GM18867 (cell line): Measurements from ENCODE around the gene ARHGEF16.

Experiments used
- ATAC-seq: cut with Tn5 transposase; IDR thresholded peaks from one replicate; pipeline ENCODE4 v1.9.1; 2021; ENCODE audit warnings: mild to moderate bottlenecking, moderate library complexity; ENCODE audit not compliant: unreplicated experiment

ARHGEF16 gene

GRCh38 chr1:3479511-3480368 is 25.3 kb downstream of the ARHGEF16 start:
- ATAC-seq = no peak

GRCh38 chr1:3480369-3480719 is 25.9 kb downstream of the ARHGEF16 start:
- no peak for ATAC-seq

GRCh38 chr1:3481046-3481445 is 26.6 kb downstream of the ARHGEF16 start:
- no peak for ATAC-seq

GRCh38 chr1:3481836-3482375 is 27.4 kb downstream of the ARHGEF16 start:
- ATAC-seq = no peak

- ATAC-seq = no peak
Measured at GRCh38 chr1:3482378-3482849, 27.9 kb downstream of the ARHGEF16 start.

- ATAC-seq = no peak
Measured at GRCh38 chr1:3483380-3483779, 28.9 kb downstream of the ARHGEF16 start.

GRCh38 chr1:3483801-3484444 is 29.5 kb downstream of the ARHGEF16 start:
- ATAC-seq = no peak

GRCh38 chr1:3485016-3485415 is 30.6 kb downstream of the ARHGEF16 start:
- no peak for ATAC-seq

GRCh38 chr1:3488432-3488831 is 34.0 kb downstream of the ARHGEF16 start:
- no peak for ATAC-seq

- ATAC-seq = no peak
Measured at GRCh38 chr1:3490046-3490745, 35.7 kb downstream of the ARHGEF16 start.

- ATAC-seq = peak; percentile 51
Measured at GRCh38 chr1:3491291-3492246, 37.1 kb downstream of the ARHGEF16 start.

GRCh38 chr1:3492545-3493246 is 38.2 kb downstream of the ARHGEF16 start:
- ATAC-seq = no peak

- no peak for ATAC-seq
Measured at GRCh38 chr1:3494321-3495308, 40.1 kb downstream of the ARHGEF16 start.

- no peak for ATAC-seq
Measured at GRCh38 chr1:3495776-3496745, 41.6 kb downstream of the ARHGEF16 start.

- no peak for ATAC-seq
Measured at GRCh38 chr1:3496916-3497315, 42.5 kb downstream of the ARHGEF16 start.

- ATAC-seq = no peak
Measured at GRCh38 chr1:3497521-3497920, 43.1 kb downstream of the ARHGEF16 start.

- no peak for ATAC-seq
Measured at GRCh38 chr1:3498246-3498930, 43.9 kb downstream of the ARHGEF16 start.
